Mononuclear cell (primary cell): ENCODE results near the gene MSANTD2. TPM values are rescaled to one million over a fixed set of nuclear protein-coding genes. Genes with fewer than 3 reads are reported as not detected.

Experiments
- H3K27me3 ChIP-seq: 2 replicates; pipeline ENCODE4 v1.6.0; 2011; ENCODE audit warnings: low read length, control low read depth; ENCODE audit not compliant: insufficient read depth
- H3K4me1 ChIP-seq: 2 replicates; pipeline ENCODE4 v1.5.1; 2011; ENCODE audit warnings: mild to moderate bottlenecking, low read length, control low read depth; ENCODE audit not compliant: insufficient read depth
- H3K4me3 ChIP-seq: 2 replicates; pipeline ENCODE4 v1.5.1; 2011; ENCODE audit warnings: mild to moderate bottlenecking, low read length, moderate library complexity
- H3K9me3 ChIP-seq: 2 replicates; pipeline ENCODE4 v1.5.1; 2011; ENCODE audit warnings: low read depth, mild to moderate bottlenecking, control low read depth, low read length
- total RNA-seq: library from RNA; depleted of rRNA; stranded (reverse); fragments of >200 nt; gene quantifications from one replicate; pipeline ENCODE4 v1.2.3, GENCODE V29; 2012

The MSANTD2 gene
- total RNA-seq, 1 donor: 3.6 TPM

DNA sequence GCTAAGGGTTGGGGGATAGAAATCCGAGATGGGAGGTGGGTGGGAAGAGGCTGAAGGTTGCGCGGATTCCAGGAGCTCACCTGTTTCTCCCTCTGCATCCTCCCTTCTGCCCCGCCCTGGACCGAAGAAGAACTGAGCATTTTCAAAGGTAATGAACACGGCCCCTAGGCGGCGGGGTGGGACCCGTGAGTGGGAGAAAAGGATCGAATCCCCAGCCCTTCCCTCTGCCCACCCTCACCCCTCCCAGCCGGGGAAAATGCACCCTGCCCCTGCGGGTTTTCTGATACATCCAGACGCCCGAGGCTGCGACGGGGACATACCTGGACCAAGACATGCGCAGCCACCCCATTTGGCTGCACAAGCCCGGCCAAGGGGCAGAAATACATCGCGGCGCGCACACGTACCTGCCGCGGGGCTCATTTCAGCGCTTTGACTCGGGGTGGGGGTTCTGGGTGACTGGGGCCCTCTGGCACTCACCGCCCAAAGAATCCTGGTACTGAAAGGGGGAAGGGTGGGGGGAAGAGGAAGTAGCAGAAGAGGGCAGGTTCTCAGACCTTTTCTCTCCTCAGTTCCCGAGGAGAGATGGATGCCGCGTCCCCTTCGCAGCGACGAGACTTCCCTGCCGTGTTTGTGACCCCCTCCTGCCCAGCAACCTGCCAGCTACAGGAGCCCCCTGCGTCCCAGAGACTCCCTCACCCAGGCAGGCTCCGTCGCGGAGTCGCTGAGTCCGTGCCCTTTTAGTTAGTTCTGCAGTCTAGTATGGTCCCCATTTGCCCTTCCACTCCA, 54.2 kb downstream of the MSANTD2 start:
- Histone ChIP-seq H3K4me1 (peaks cover 56% of the 10 kb centered on the region), H3K27me3 (no peaks in the 10 kb centered on the region), H3K4me3 (peak overlapping the region; percentile 65), H3K9me3 (no peaks in the 10 kb centered on the region)

DNA sequence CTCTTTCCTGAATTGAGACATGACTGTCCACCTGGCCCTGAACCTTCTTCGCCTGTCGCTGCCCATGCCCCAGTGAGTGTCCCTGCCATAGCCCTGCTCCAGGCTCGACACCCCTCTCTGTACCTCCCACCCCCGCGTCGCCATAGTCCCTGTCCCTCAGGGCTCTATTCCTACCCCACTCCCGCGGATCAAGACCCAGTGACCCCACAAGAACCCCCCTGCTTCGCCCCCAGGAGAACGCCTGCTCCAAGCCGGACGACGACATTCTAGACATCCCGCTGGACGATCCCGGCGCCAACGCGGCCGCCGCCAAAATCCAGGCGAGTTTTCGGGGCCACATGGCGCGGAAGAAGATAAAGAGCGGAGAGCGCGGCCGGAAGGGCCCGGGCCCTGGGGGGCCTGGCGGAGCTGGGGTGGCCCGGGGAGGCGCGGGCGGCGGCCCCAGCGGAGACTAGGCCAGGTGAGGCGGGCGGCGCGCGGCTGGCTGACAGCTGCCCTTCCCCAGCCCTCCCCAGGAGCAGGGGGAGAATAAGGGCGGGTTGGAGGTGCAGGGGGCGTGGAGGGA, 54.9 kb downstream of the MSANTD2 start:
- Histone ChIP-seq H3K27me3 (no peaks in the 10 kb centered on the region), H3K4me1 (peaks cover 62% of the 10 kb centered on the region), H3K9me3 (no peaks in the 10 kb centered on the region), H3K4me3 (no peak overlapping the region)

DNA sequence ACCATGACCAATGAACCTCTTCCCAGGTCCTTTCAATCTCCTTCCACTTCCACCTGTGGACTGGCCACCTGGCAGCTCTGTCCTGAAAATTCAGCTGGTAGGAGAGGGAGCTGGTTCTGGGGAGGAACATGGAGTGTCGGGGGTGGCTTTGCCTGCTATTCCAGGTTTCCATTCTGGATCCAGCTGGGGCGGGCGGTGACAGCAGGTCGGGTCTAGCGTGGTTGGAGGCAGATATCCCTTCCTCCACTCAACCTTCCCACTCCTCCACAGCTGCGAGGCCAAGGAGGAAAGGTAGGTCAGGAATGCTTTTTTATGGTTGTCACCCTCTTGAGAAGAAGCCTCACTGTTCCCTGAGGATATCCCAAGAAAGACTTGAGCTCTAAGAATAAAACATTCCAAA, 57.2 kb downstream of the MSANTD2 start:
- Histone ChIP-seq H3K4me3 (no peak overlapping the region), H3K4me1 (peaks cover 49% of the 10 kb centered on the region), H3K27me3 (no peaks in the 10 kb centered on the region), H3K9me3 (no peaks in the 10 kb centered on the region)

DNA sequence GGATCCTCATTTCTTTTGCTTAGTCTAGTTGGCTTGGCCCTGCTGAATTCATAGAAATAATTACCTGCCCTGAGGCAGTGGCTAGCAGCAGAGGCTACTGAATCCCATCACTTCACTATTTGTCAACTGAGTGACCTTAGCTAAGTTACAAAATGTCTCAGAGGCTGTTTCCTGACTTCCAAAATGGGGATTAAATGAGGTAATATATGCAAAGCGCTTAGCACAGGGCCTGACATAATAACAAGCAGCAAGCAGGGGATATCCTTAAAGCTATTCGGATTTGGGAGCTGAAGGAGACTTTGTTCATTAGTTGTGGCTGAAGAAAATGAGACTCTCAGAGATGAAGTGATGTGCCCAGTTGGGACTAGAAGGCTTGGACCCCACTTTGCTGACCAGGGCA, 57.7 kb downstream of the MSANTD2 start:
- Histone ChIP-seq H3K27me3 (no peaks in the 10 kb centered on the region), H3K9me3 (no peaks in the 10 kb centered on the region), H3K4me1 (peaks cover 54% of the 10 kb centered on the region), H3K4me3 (no peak overlapping the region)

DNA sequence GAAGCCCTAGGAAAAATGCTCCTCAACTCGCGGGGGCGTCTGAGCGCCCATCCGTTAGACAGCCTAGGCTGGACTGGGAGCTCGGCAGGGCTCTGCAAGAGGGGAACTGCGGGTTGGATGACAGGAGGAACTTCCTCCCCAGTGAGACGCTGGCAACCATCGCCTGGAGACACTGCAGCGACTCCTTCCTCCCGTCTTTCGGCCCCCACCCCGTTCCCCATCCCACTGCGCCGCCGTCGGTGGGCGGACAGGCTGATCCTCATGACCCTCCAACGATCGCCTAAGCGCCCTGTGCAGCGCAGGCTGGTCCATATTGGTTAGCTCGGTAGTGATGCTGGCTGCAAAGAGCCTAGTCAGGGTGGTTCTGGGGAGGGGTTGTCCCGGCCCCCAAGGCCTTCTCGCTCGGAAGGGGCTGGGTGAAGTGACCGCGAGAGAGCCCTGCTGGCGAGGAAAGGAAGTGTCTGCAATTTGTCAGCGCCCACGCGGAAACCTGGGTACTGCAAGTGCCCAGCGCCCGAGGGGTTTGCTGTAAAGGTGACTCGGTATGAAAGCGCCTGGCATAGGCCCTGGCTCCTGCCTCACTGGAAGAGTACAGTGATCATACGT, 59.8 kb downstream of the MSANTD2 start:
- Histone ChIP-seq H3K4me3 (peak overlapping the region; percentile 53), H3K4me1 (peaks cover 62% of the 10 kb centered on the region), H3K9me3 (no peaks in the 10 kb centered on the region), H3K27me3 (no peaks in the 10 kb centered on the region)

DNA sequence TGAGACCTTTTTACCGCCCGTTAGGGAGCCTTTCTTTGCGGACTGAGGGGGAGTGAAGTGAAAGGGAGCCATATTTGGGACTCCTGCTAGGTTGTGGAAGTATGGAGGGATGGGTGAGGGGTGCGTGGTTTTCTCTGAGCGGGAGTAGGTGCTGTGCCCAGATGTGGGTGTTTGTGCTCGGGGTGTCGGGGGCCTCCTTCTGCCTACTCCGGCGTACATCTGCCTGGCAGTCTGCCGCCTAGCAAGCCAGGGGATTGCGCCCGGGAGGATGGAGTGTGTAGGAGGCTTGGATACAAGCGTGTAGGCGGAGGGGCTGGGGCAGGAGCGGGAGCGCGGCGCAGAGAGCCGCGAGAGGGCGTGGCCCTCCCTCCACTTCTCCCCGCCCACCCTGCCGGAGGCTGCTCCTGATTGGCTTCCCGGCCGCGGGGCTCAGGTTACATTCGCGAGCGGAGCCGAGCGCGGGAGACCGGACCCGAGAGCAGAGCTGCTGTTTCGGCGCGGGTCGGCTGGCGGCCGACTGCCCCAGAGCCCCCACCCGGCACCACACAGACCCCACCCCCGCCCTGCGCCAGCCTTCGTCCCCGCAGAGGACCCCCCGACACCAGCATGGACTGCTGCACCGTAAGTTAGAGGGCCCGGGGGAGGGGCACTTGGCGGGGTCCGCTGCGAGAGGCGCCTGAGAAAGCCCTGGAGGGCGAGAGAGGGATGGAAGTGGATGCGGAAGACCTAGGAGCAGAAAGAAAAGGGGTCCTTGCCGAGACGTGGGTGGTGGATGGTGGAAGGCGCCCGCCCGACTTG, 60.5 kb downstream of the MSANTD2 start, which contains the start of gene NRGN:
Gene NRGN (plus strand): TSS at position 464 of the 798 bp plus-strand sequence. CDS start 143 bp downstream, at position 607.
- peak within 1 kb of the TSS; percentile 53 for H3K4me3 ChIP-seq
- no peaks in the 10 kb centered on the region for H3K27me3 ChIP-seq
- H3K9me3 ChIP-seq: no peaks in the 10 kb centered on the region
- H3K4me1 ChIP-seq: peaks cover 64% of the 10 kb centered on the region

DNA sequence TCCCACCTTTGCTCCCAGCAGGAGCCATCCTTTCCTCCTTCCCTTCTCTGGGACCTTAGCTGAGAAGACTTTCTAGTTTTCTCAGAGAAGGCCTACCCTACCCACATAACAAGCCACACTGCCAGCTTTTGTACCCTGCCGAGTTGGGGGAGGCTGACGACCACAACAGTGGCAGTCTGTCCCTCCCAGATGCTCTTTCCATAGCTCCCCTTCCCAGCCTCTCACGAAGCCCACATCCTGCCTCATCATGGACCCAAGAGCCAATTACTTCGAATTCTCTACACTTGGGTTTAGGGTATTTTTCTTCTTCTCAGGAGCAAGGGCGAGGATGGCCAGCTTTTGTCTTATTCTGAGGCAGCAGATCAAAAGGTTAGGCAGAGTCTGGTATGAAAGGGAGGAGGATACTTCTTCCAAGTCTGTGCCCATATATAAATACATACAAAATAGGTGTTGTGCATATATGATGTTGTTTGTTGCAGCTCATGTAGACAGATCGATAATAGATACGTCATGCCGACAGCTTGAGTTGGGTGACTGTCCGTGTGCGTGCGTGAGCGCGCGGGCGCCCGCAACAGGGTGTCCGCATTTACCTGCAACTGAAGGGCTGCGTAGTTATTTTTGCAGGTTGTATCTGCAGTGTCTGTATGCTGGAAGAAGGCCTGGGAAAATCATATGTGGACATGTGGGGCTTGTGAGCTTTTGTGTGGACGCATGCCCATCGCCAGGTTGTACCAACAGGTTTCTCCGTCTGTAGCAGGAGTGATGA, 61.3 kb downstream of the MSANTD2 start:
- H3K9me3 ChIP-seq: no peaks in the 10 kb centered on the region
- H3K4me3 ChIP-seq: no peak overlapping the region
- H3K27me3 ChIP-seq: no peaks in the 10 kb centered on the region
- H3K4me1 ChIP-seq: peaks cover 64% of the 10 kb centered on the region

DNA sequence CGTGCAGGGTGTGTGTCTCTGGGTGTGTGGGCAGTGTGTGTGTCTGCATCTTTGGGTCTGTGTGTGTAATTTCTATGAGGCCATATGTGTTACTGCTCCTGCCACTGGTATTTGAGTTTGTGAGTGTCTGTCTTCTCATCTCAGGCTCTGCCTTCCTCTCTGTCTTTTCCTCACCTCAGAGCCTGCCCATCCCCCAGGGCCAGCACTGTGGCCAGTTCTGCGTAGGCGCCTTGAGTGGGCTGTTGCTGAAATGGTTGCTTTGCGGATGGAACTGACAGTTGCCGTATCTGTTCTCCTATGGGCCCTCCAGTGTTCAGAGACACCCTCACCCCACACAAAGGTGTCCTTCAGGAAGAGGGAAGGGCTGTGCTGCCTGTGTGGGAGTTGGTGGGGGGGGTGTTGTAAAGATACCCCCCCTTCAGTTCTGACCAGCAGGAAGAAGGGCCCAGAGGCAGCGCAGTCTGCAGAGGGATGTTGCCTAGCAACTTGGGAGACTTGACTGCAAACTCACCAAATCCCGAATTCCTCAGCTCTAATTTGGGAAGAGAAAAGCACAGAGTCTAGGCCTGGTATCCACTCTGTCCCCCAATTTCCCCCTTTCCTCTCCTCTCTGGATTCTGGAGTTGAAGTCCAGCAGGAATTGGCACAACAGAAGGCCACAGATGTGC, 62.4 kb downstream of the MSANTD2 start:
- Histone ChIP-seq H3K4me3 (no peak overlapping the region), H3K4me1 (peaks cover 68% of the 10 kb centered on the region), H3K27me3 (no peaks in the 10 kb centered on the region), H3K9me3 (no peaks in the 10 kb centered on the region)

DNA sequence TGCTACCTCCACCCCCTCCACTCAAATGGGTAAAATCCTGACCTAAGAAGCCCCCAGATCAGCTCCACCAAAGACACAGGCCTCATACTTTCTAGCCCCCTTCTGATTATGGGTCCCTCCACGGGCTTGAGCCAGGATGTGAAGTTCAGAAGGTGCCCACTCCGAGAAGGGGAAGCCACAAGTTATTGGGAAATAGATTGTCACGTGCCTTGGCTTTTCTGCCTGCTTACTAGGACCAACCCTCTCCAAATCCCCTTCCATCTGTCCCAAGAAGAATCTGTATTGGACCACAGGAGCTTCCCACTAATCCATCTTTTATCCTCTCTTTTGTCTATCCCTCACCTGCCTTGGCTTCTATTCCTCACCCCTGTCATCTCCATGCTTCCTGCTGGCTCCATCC, 63.5 kb downstream of the MSANTD2 start:
- no peaks in the 10 kb centered on the region for H3K9me3 ChIP-seq
- H3K4me3 ChIP-seq: no peak overlapping the region
- H3K4me1 ChIP-seq: peaks cover 69% of the 10 kb centered on the region
- no peaks in the 10 kb centered on the region for H3K27me3 ChIP-seq

DNA sequence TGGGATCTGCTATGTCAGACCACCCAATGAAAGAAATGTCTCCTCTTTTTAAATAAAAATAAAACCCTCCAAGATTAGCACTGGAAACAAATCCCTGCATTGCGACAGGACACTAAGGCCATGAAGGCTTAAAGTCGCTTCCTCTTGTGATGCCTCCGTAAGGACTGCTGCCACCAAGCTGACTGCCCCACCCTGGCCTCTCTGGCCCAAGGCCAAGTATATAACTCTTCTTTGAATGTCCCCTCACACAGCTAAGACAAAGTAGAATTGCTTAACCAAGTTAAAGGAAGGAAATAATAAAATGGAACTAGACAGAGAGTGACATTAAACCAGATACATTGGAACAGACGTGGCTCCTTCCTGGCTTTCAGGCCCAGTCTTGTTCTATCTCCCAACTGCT, 68.0 kb downstream of the MSANTD2 start:
- no peaks in the 10 kb centered on the region for H3K27me3 ChIP-seq
- H3K4me3 ChIP-seq: no peak overlapping the region
- H3K9me3 ChIP-seq: no peaks in the 10 kb centered on the region
- H3K4me1 ChIP-seq: peaks cover 71% of the 10 kb centered on the region

DNA sequence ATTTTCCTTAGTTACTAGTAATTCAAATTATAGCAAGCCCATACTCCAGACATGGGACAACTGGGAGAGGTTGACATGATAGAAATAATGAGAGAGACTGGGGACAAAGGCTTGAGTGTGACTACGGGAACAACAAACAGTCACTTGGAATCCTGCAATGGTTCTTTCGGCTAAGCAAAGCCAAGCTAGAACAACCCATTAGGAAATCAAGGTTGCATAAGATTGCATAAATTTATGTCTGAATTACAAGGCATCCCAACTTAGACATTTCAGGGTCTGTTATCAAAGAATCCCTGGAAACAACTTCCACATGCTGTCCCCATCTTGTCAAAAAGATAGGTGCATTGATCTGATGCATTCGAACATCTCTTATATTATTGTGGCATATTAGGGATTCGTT, 70.6 kb downstream of the MSANTD2 start:
- H3K4me3 ChIP-seq: no peak overlapping the region
- no peaks in the 10 kb centered on the region for H3K27me3 ChIP-seq
- peaks cover 68% of the 10 kb centered on the region for H3K4me1 ChIP-seq
- no peaks in the 10 kb centered on the region for H3K9me3 ChIP-seq

DNA sequence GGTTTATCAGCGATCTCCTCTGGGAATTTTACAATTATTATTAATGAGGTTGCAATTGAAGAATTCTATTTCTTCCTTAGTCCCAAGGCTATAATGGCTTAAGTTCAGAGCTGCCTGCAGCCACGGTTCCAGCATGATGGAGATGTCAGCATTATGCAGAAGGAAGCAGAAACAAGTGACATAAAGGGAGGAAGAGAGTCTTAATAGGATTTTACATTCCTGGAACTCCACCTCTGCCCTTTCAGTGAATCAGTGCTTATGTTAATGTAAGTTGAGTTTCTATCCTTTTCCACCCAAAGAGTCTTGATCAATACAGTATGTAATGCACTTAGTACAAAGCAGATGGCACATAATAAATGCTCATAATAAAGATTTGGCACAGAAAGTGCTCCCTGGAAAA, 72.1 kb downstream of the MSANTD2 start:
- H3K27me3 ChIP-seq: no peaks in the 10 kb centered on the region
- no peaks in the 10 kb centered on the region for H3K9me3 ChIP-seq
- no peak overlapping the region for H3K4me3 ChIP-seq
- peaks cover 72% of the 10 kb centered on the region for H3K4me1 ChIP-seq

DNA sequence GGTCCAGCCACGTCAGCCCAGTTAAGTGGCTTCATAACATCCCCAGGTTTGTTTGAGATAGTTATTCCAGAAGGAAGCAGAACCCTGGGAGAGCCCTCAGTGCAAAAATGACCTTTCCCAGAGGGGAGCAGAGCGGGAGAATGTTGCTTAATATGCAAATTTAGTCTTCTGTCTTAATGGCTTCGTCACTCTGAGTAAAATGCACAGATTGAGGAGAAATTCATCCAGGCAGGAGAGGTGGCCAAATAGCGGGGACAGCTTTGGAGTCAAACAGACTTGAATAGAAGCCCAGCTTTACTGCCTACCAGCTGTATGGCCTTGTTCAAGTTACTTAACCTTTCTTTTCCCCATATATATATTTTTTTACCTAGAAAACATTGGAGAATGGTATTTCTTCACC, 72.7 kb downstream of the MSANTD2 start:
- Histone ChIP-seq H3K27me3 (no peaks in the 10 kb centered on the region), H3K4me1 (peaks cover 66% of the 10 kb centered on the region), H3K4me3 (no peak overlapping the region), H3K9me3 (no peaks in the 10 kb centered on the region)

DNA sequence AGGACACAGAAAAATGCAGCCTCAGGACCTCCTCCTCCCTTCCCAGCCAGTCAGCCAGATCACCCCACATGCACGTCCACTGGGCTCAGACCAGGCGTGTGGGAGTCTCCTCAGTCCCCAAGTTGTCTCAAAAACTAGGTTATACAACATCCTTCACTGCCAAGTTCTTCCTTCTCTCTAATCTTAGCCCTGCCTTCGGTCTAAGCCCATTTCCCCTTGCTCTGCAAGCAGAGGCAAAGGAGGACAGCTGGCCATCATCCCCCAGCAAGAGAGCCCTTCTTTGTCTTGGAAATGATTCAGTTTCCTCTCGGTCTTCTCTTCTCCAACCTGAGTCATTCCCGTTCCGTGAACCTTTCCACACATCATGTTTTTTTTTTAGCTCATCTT, 74.5 kb downstream of the MSANTD2 start:
- H3K9me3 ChIP-seq: no peaks in the 10 kb centered on the region
- H3K27me3 ChIP-seq: no peaks in the 10 kb centered on the region
- H3K4me1 ChIP-seq: peaks cover 59% of the 10 kb centered on the region
- no peak overlapping the region for H3K4me3 ChIP-seq
